IMR-90 (cell line): ENCODE data around the gene TELO2.

ENCODE experiments used
- ELK1 ChIP-seq: fragments of 150-350 bp; IDR thresholded peaks from 2 replicates; pipeline ENCODE4 v1.6.1; 2016; ENCODE audit warnings: low read depth, mild to moderate bottlenecking, low read length, moderate library complexity, borderline replicate concordance
- POLR2A ChIP-seq: IDR thresholded peaks from 2 replicates; pipeline ENCODE4 v1.6.1; 2012; ENCODE audit warnings: mild to moderate bottlenecking, low read depth, low read length
- RAD21 ChIP-seq: IDR thresholded peaks from 2 replicates; pipeline ENCODE4 v1.6.1; 2012; ENCODE audit warnings: low read length, improper control_type of control experiment
- SMC3 ChIP-seq: fragments of 150-350 bp; IDR thresholded peaks from 2 replicates; pipeline ENCODE4 v1.6.1; 2016; ENCODE audit warnings: low read depth, mild to moderate bottlenecking, antibody characterized with exemption, low read length, moderate library complexity
- TF ChIP-seq, protein P1 (sequence below): conservative IDR thresholded peaks from 2 replicates; pipeline ENCODE4 v1.5.1; 2012; ENCODE audit warnings: mild to moderate bottlenecking, low read depth, low read length, improper control_type of control experiment

DNA sequence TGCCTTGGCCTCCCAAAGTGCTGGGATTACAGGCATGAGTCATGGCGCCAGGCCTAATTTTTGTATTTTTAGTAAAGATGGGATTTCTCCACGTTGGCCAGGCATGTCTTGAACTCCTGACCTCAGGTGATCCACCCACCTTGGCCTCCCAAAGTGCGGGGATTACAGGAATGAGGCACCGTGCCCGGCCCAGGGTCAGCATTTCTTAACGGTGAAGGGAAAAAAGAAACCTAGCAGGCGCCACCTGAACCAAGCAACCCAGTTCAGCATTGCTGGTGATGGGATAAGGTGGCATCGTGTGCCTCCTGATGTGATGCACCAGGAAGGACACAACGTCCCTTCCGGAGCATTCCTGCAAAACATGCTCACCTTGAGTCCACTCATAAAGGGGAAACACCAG is 16.1 kb upstream of the TELO2 start:
- TF ChIP-seq POLR2A = no peak
- TF ChIP-seq, protein P1, sequence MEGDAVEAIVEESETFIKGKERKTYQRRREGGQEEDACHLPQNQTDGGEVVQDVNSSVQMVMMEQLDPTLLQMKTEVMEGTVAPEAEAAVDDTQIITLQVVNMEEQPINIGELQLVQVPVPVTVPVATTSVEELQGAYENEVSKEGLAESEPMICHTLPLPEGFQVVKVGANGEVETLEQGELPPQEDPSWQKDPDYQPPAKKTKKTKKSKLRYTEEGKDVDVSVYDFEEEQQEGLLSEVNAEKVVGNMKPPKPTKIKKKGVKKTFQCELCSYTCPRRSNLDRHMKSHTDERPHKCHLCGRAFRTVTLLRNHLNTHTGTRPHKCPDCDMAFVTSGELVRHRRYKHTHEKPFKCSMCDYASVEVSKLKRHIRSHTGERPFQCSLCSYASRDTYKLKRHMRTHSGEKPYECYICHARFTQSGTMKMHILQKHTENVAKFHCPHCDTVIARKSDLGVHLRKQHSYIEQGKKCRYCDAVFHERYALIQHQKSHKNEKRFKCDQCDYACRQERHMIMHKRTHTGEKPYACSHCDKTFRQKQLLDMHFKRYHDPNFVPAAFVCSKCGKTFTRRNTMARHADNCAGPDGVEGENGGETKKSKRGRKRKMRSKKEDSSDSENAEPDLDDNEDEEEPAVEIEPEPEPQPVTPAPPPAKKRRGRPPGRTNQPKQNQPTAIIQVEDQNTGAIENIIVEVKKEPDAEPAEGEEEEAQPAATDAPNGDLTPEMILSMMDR = no peak
- TF ChIP-seq ELK1 = no peak
- TF ChIP-seq SMC3 = no peak
- no peak for TF ChIP-seq RAD21
